NCI-H2227 (cell line): ENCODE measurements around the gene DOHH.

ENCODE experiments used
- DNase-seq: peaks from one replicate; lab custom pipeline; 2025; ENCODE audit not compliant: unreplicated experiment; lab: John Stamatoyannopoulos, UW

DOHH gene

DNA sequence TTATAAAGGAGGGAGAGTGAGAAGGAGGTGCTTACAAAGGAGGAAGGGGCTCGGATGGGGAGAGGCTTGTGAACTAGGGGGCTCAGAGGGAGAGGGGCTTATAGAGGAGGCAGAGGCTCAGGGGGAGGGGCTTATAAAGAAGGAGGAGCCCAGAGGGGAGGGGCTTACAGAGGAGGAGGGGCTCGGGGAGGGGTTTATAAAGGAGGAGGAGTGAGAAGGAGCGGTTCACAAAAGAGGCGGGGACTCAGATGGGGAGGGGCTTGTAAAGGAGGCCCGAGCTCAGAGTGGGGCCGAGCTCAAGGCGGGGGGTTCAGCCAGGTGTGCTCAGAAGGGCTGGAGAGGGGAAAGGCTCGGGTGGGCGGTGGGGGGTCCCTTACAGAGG is 20.6 kb downstream of the DOHH start:
- no peak for DNase-seq

DNA sequence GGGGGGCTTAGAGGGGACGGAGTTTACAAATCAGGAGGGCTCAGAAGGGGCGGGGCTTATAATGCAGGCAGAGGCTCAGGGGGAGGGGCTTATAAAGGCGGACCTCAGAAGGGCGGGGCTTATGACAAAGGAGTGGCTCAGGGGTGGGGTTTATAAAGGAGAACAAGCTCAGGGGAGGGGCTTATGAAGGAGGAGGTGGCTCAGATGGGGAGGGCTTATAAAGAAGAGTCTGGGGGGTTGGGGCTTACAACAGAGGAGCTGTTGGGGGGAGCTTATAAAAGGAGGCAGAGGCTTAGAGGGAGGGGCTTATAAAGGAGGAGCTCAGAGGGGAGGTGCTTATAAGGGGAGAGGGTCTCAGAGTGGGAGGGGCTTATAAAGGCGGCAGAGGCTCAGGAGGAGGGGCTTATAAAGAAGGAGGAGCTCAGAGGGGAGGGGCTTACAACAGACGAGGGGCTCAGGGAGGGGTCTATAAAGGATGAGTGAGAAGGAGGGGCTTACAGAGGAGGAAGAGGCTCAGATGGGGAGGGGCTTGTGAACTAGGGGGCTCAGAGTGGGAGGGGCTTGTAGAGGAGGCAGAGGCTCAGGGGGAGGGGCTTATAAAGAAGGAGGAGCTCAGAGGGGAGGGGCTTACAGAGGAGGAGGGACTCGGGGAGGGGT is 21.2 kb downstream of the DOHH start:
- peak; percentile 32 for DNase-seq

DNA sequence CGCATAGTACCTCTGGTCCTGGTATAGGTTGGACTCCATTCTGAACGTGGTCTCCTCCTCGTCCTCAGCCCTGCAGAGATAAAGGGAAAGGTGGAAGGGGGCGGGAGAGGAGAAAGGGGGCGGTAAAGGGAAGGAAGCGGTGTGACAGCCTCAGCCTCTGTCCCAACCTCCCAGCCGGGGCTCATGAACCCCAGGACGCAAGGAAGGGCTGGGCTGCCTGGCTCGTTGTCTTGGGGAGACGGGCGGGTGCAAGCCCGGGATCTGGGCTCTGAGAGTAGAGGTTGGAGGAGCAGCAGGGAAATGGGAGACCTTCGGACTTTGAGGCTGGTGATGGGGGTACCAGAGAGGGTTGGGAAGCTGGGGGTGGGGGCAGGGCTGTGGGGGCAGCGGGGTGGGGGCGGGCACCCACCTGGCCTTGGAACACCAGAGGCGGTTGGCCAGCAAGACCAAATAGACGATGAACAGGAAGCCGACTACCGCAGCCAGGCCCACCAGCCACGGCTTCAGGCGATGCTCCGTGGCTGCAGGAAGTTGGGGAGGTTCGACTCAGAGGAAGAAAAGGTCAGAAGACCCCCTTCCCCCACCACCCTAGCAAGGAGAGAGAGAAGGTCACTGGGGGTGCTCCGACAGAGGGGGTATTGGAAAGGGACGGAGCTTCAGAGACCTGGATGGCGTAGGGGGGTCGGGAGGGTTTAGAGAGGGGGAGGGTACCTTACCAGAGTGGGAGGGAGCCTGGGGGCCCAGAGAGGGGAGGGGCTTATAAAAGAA is 21.9 kb downstream of the DOHH start:
- DNase-seq, result no peak

DNA sequence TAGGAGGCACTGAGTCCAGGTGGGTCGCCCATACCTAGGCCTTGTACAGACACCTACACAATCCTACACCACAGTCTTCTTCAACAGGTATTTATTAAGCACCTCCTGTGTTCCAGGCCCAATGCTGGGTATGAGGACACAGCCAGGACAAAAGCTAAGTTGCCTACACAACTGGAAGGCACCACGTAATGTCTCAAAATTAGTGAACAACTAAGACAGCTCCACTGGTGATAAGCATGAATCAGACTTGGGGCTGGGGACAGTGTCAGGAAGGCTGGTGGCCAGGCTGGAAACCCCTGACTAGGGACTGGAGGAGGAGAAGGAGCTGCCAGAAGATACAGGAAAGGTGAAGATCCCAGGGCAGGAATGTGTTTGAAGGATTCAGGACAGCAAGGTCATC is 22.5 kb downstream of the DOHH start:
- no peak for DNase-seq

DNA sequence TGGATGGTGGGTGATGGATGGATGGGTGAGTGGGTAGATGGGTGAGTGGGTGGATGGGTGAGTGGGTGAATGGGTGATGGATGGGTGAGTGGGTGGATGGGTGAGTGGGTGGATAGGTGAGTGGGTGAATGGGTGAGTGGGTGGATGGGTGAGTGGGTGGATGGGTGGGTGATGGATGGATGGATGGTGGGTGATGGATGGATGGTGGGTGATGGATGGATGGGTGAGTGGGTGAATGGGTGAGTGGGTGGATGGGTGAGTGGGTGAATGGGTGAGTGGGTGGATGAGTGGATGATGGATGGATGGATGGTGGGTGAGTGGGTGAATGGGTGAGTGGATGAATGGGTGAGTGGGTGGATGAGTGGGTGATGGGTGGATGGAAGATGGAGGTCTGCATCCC is 23.0 kb downstream of the DOHH start:
- no peak for DNase-seq

DNA sequence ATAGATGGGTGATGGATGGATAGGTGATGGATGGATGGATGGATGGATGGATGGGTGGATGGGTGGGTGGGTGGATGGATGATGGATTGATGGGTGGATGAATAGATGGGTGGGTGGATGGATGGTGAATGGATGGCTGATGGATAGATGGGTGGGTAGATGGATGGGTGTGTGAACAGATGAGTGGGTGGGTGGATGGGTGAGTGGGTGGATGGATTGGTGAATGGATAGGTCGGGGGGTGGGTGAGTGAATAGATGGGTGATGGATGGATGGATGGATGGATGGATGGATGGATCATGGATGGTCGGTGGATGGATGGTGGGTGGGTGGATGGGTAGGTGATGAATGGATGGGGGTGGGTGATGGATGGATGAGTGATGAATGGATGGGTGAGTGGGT is 23.6 kb downstream of the DOHH start:
- DNase-seq, result no peak

DNA sequence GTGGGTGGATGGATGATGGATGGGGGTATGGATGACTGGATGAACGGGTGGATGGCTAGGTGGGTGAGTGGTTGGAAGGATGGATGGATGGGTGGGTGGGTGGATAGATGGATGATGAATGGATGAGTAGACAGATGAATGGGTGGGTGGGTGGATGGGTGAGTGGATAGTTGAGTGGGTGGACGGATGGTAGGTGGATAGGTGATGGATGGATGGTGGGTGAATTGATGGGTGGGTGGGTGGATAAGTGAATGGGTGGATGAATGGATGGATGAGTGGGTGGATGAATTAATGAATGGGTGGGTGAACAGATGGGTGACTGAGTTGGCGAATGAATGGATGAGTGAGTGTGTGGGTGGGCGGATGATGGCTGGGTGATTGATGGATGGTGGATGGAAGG is 25.0 kb downstream of the DOHH start:
- DNase-seq, result no peak

DNA sequence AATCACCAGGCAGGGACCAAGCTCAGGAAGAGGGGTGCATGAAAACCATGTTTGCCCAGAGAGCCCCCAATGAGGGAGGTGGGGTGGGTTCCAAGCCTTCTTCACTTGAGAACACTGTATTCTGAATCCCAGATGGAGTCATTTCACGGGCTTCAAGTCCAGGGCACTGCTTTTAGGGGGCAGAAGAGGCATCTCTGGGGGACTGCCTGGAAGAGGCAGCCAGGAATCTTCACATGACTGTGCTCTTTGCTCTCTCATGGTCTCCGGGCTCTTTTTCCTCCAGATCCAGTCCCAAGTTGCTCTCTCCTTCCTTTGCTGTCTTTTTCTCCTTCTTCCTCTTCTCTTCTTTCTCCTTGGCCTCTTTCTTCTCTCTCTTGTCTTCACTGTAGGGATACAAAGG is 25.9 kb downstream of the DOHH start:
- no peak for DNase-seq

DNA sequence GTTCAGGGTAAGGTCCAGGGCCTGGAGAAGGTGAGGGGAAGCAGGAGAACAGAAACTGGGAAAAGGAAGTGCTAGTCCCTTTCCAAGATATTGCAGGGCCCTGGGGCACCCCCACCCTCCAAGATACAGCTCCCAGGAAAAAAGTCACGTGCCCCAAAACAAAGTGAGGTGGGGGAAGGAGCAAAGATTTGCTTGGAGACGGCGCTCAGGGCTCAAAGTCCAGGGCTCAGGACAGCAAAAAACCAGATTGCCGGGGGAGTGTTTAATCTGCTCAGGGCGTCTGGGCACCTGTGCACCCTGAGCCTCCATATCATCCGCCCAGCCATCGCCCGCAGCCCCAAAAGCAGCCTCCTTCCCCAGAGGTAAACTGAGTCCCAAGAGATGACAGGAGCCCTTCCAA is 26.5 kb downstream of the DOHH start:
- no peak for DNase-seq

DNA sequence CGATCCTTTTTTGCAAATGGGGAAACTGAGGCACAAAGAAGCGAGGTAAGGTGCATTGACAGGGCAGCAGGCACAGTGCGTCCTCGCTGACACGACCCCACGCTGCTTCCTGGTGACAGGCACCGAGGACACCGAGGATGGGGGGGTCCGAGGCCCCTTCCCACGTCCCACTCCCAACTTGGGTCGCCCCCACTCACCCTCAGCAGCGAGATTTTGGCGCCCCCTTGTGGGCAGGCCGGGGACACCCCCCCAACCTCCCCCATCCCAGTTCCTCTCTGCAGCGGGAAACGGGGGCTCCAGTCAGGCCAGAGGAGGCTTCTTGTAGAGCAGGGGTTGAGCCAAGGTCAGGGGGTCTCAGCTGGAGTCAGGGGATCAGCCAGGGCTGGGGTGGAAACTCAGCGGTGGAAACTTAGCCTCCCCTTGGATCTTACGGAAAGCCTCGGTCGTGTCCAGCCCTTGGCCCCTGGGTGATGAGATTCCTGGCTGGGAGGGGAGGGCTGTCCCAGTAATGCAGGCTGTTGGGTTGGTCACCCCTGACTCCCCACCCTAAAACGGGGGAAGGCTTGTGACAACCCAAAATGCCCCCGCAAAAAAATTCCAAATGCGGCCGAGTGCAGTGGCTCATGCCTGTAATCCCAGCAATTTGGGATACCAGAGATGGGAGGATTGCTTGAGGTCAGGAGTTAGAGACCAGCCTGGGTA is 28.4 kb downstream of the DOHH start:
- DNase-seq, result no peak

DNA sequence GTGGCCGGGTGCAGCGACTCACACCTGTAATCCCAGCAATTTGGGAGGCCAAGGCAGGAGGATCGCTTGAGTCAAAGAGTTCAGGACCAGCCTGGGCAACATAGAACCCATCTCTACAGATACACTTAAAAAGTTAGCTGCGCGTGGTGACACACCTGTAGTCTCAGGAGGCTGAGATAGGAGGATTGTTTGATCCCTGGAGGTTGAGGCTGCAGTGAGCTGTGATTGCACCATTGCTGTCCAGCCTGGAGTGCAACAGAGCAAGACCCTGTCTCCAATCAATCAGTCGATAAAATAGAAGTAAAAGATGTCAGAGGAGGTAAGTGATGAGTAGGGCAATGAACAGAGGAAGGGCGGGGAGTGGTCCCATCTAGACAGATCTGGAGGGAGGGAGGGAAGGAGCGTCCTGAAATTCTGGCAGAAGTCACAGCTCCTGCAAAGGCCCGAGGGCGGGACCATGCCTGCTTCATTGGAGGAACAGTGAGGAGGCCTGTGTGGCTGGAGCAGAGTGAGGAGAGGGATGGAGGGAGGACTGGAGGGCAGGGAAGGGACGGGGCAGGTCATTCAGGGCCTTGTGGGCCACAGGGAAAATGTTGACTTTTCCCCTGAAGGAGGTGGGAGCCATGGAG is 29.9 kb downstream of the DOHH start:
- no peak for DNase-seq

DNA sequence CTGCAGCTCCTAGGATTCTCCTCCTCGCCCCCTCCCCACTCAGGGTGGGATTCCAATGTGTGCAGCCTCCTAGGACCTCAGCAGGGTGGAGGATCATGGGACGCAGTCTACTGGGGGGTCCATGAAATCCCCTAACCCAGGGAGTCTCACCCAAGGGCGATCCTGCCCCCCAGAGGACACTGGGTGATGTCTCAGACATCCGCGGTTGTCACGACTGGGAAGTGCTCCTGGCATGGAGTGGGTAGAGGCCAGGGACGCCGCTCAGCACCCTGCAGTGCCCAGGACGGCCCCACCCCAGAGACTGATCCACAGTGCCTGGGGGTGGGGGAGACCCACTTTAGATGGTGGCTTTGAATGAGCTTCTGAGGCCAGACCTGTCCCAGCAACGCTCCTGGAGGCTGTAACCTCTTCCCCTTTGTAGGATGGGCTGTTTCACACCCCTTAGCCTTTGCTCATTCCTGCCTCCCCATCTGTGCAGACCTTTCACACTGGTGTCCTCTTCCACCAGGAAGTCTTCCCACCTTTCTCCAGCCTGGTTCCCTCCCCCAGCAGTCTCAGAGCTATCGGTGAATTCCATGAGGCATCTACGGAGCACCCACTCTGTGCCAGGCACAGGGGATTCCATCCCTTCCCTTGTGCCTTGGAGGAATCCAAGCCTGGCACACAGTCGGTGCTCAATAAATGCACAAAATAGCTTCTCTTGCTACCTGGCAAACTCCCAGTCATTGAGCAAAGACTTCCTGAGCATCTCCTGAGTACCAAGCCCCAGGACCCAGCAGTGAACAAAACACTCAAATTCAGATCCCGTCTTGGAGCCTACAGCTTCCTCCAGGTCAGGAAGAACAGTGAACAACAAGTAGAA is 30.6 kb downstream of the DOHH start:
- DNase-seq, result no peak

DNA sequence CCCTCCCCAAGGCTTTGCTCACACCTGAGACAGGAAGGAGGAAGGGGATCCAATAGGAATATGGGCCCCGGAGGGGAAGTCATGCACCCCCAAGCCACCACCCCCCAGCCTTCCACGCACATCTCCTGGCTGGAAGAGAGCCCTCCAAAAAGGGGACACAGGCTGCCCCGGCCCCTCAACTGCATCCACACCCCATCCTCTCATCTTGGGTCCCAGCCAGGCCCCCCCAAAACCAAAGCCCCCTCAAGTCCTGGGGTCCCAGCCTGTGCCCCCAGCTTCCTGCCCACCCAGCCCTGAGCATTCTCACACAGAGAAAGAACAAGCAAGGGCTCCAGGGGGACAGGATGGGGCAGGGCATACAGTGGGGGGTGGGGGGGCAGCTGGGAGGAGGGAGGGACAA is 32.3 kb downstream of the DOHH start:
- DNase-seq, result no peak

DNA sequence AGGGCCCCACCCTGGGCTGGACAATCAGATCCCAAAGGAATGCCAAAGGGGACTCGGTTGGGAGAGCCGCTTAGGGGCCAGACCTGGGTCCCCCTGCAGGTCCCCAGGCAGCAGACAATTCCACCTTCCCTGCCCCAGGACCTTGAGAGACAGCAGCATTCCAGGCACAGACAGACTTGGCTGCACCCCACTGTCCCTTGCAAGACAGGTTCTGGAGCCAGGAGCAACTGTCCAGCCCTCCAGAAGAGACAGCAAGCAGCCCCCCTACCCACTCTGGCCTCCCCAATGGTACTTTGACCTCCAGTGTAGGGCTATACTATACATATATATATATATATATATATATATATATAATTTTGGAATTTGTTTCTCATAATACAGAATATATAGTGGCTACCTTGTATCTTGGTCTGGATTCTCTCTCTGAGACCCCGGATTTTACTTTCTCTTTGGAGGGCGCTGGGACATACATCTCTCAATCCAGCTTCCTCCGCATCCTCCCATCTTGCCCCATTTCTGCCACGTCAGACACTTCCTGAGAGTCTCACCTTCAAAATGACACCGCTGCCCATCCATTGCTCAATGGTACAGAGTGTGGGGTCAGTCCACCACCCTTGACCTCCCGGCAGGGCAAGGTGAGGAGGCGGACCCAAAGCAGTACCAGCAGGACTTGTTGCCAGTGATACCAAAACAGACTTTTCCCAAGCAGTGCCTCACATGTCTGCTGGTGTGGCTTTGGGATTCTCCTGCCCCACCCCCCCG is 32.9 kb downstream of the DOHH start:
- no peak for DNase-seq

DNA sequence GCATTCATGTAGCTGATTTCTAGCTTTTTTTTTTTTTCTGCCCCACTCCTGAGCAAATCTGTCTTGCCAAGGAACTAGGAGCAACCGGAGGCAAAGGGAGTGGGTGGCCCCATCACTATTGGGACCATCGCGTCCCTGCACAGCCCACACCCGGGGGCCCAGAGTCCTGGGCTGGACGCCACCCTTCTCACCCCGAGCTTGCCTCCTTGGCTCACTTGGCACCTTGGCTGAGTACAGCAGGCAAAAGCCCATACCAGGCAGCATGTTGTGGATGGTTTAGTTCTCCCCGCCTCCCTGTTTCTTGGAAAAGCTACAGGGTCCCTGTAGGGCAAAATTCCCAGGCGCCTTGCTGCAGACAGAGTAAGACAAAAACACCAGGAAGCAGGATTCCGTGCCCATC is 33.8 kb downstream of the DOHH start:
- DNase-seq, result no peak

DNA sequence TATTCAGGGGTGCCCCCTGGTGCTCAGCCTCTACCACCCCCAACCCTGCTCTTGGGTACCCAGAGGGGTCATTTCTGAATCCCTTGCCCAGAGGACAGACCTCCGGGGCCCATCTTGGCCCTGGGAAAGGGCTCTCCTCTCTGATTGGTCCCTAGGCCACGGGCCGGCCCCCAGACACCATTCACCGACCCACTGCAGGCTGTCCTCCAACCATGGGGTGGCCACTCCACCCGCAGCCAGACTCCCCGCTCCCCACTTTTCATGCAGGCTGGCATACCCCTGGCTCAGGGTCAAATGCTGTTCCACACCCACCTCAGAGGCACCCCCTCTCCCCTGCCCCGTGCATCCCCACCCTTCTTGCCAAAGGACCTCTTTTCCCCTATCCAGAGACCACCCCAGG is 34.9 kb downstream of the DOHH start:
- DNase-seq, result no peak

DNA sequence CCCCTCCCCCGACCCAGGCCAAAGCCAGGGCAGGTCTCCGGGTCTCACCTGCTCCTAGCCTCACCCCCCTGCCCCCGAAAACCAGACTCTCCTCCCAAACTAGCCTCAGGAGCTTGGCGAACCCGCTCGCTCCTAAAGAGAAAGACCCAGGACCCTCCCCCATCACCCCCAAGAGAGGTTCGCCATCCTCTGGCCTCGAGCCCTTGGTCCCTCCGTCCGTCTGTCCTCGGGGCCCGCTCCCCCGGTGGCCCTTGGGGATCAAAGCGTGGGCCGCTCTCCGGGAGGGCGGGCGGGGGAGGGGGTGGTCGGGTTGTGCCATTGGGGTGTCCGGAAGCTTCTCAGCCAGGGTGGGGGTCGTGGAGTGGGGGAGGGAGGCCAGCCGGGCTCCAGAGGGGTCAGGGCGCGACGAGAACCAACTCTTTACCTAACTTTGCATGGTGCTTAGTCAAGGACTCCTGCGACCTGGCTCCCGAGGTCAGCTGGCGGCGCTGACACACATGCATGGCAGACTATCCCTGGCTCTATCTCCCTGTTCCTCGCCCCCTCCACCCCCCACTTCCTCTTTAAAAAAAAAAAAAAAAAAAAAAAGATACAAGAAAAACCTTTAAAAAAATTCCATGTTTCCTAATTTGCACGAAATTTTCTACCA is 35.8 kb downstream of the DOHH start:
- no peak for DNase-seq

DNA sequence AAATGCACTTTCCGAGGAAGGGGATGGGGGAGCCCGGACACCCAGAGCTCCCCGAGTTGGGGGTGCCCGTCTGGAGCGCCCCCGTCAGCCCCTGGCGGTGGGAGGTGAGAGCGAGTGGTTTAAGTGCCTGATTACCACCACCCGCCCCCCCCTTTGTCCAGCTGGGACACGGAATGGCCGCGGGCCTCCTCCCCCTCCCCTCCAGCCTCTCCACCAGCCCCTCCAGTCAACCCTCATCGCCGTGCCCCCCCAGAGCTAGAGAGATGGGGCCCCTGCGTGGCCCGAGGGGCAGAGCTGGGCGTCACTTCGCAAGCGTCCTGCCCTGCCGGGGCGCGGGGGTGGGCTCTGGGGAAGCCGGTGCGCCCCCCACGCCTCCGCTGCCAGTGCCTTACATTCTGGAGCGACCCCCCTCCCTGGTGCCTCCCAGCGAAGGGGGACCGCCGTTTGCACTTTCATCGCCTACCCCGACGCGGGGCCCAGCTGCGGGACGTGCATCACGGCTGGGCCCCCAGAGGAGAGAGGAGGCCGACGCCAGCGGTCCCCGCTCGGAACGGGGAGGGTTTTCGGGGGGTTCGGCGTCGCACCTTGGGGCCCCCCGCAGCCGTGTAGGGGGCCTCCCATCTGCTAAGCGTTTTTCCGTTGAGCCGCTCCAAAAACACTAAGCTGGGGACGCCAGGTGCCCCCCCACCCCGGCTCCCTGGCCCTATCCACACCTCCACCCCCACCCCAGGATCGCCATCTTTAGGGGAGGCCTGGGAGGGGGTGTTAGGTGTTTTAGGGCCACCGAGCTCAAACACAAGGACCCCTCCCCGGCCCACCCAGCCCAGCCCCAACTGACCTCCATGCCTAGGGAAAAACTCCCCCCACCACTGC is 36.5 kb downstream of the DOHH start:
- no peak for DNase-seq
